ENCODE data around the gene AGAP6.
"Not testable (repeated sequence)": the region's sequence is repeated elsewhere in the genome, so short reads cannot be mapped to it uniquely, and the experiment has no call there.

DNA sequence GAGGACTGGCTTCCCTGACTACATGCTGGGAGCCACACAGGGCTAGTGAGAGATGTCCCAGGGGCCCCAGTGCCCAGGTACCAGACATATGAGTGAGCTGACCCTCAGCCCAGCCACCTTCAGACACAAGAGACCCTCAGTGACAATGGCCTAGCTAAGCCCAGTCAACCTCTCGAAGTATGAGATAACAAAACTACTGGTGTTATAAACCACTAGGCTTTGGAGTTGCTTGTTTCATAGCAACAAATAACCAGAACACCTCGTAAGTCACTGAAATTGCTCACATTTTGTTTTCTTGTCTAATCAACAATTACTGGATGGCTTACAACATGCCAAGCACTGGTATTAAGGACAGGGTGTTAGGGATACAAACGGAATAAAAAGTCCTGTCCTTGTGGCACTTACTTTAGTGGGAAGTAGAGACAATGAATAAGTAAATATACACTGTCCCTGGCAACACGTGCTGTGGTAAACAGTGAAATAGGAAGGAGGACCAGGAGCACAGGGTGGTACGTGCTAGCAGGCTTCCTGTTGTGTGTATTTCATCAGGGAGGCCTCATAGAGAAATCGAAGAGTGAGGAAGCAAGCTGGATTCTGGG lies 64.7 kb downstream of the AGAP6 start:
- not testable (repeated sequence) for TF ChIP-seq POLR2AphosphoS5 (IDR thresholded peaks at IDR 0.05; ENCODE audit: insufficient read depth, low read depth, low read length); POLR2A (IDR thresholded peaks at IDR 0.05; ENCODE audit: low read depth, low read length); MYC (IDR thresholded peaks at IDR 0.05; ENCODE audit: low read depth, low read length)
- TF ChIP-seq, protein P1, sequence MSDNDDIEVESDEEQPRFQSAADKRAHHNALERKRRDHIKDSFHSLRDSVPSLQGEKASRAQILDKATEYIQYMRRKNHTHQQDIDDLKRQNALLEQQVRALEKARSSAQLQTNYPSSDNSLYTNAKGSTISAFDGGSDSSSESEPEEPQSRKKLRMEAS (IDR thresholded peaks at IDR 0.05; ENCODE audit: insufficient read depth, insufficient read length), result not testable (repeated sequence)
- TF ChIP-seq, protein P2, sequence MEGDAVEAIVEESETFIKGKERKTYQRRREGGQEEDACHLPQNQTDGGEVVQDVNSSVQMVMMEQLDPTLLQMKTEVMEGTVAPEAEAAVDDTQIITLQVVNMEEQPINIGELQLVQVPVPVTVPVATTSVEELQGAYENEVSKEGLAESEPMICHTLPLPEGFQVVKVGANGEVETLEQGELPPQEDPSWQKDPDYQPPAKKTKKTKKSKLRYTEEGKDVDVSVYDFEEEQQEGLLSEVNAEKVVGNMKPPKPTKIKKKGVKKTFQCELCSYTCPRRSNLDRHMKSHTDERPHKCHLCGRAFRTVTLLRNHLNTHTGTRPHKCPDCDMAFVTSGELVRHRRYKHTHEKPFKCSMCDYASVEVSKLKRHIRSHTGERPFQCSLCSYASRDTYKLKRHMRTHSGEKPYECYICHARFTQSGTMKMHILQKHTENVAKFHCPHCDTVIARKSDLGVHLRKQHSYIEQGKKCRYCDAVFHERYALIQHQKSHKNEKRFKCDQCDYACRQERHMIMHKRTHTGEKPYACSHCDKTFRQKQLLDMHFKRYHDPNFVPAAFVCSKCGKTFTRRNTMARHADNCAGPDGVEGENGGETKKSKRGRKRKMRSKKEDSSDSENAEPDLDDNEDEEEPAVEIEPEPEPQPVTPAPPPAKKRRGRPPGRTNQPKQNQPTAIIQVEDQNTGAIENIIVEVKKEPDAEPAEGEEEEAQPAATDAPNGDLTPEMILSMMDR (IDR thresholded peaks at IDR 0.05; ENCODE audit: extremely low read depth in 1 of 2, insufficient read depth in 1 of 2, low read depth in 1 of 2, low read length in 2 of 2), result not testable (repeated sequence)
